Measurements from ENCODE around the gene C11orf68.

C11orf68 gene

DNA sequence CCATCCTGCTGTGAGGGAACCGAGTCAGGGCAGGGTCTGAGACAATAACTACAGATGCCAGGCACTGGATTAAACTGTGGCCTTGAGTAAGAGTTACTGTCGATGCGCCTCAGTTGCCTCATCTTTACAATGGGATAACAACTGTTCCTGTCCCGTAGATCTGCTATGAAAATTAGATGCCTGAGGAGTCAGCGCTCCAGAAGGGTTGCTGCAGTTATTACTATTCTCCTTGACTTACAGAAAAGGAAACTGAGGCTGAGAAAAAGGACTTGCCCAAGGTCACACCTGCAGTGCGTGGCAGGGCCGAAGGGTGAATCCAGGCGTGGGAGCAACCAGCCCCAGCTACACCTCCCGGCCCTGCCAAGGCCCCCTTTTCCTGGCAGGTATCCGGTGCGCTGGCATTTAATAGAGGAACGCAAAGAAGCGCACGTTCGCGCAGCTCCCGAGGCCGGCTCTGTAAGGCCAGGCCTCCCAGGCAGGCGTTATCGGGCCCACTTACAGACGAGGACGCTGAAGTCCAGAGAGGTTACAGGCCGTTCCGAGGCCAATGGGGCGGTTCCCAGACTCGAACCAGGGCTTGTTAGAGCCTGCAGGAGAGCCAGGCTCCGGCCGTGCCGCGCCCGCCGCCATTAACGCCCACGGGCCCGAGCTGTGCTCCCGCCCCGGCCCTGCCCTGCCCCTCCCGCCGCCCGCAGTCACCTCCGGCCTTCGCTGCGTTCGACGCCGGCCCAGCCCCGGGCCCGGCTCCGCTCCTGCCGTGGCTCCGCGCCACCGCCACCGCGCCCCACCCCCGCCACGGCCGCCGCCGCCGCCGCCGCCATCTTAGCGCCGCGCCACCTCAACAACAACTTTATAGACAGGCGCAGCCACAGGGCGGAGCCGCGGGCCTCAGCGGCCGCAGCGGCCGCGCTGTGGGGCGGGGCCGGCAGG, at the start of gene C11orf68:
Gene C11orf68, minus strand, starts transcription at position 852 of the 930 bp plus-strand sequence. Its CDS starts 31 bp downstream, at position 821.
- peak within 1 kb of the TSS; percentile 80 for H3K4me3 ChIP-seq (ENCODE audit: severe bottlenecking)
- ATAC-seq (ENCODE audit: low read depth) = peak; percentile 1; the same call in 2 of the 3 replicates
- H3K9me3 ChIP-seq (ENCODE audit: severe bottlenecking) = no peaks in the 10 kb centered on the region
- no peaks in the 10 kb centered on the region for H3K27me3 ChIP-seq (ENCODE audit: insufficient read depth, poor library complexity, severe bottlenecking)
- peaks cover 51% of the 10 kb centered on the region for H3K4me1 ChIP-seq (ENCODE audit: insufficient read depth, poor library complexity, severe bottlenecking)
- TF ChIP-seq, protein P1, sequence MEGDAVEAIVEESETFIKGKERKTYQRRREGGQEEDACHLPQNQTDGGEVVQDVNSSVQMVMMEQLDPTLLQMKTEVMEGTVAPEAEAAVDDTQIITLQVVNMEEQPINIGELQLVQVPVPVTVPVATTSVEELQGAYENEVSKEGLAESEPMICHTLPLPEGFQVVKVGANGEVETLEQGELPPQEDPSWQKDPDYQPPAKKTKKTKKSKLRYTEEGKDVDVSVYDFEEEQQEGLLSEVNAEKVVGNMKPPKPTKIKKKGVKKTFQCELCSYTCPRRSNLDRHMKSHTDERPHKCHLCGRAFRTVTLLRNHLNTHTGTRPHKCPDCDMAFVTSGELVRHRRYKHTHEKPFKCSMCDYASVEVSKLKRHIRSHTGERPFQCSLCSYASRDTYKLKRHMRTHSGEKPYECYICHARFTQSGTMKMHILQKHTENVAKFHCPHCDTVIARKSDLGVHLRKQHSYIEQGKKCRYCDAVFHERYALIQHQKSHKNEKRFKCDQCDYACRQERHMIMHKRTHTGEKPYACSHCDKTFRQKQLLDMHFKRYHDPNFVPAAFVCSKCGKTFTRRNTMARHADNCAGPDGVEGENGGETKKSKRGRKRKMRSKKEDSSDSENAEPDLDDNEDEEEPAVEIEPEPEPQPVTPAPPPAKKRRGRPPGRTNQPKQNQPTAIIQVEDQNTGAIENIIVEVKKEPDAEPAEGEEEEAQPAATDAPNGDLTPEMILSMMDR (IDR thresholded peaks at IDR 0.05; ENCODE audit: poor library complexity, severe bottlenecking) = peak; percentile 7
- DNase-seq (ENCODE audit: low spot score) = no peak
- H3K36me3 ChIP-seq (ENCODE audit: low read depth) = peaks cover 50% of the 10 kb centered on the region
- peak within 1 kb of the TSS; percentile 98 for H3K27ac ChIP-seq (ENCODE audit: poor library complexity, severe bottlenecking)

DNA sequence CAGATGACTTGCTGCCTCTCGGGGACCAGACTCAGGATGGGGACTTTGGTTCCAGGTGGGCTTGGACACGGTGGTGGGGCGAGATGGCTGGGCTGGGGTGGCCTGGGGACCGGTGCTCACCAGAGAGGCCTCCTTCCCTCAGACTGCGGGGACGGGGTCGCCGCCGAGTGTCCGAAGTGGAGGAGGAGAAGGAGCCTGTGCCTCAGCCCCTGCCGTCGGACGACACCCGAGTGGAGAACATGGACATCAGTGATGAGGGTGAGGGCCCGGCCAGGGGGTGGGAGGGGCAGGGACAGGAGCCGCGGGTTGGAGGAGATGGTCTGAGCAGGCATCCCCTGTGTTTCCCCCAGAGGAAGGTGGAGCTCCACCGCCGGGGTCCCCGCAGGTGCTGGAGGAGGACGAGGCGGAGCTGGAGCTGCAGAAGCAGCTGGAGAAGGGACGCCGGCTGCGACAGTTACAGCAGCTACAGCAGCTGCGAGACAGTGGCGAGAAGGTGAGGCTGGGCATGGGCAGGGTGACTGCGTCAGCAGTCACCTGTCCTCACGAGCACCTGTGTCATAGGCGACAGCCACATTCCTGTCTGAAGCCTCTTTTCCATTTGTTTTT, 48.6 kb upstream of the C11orf68 start:
- Histone ChIP-seq H3K4me3 (ENCODE audit: severe bottlenecking) (no peak overlapping the region), H3K36me3 (ENCODE audit: low read depth) (peaks cover 59% of the 10 kb centered on the region), H3K4me1 (ENCODE audit: insufficient read depth, poor library complexity, severe bottlenecking) (peaks cover 5% of the 10 kb centered on the region), H3K27me3 (ENCODE audit: insufficient read depth, poor library complexity, severe bottlenecking) (no peaks in the 10 kb centered on the region), H3K9me3 (ENCODE audit: severe bottlenecking) (no peaks in the 10 kb centered on the region), H3K27ac (ENCODE audit: poor library complexity, severe bottlenecking) (no peak overlapping the region)
- TF ChIP-seq, protein P1 (IDR thresholded peaks at IDR 0.05; ENCODE audit: poor library complexity, severe bottlenecking) = no peak
- DNase-seq (ENCODE audit: low spot score) = no peak
- no peak for ATAC-seq (ENCODE audit: low read depth)

- Histone ChIP-seq H3K27ac (ENCODE audit: poor library complexity, severe bottlenecking) (no peak overlapping the region), H3K4me3 (ENCODE audit: severe bottlenecking) (no peak overlapping the region), H3K4me1 (ENCODE audit: insufficient read depth, poor library complexity, severe bottlenecking) (peaks cover 6% of the 10 kb centered on the region), H3K9me3 (ENCODE audit: severe bottlenecking) (no peaks in the 10 kb centered on the region), H3K27me3 (ENCODE audit: insufficient read depth, poor library complexity, severe bottlenecking) (no peaks in the 10 kb centered on the region), H3K36me3 (ENCODE audit: low read depth) (peaks cover 59% of the 10 kb centered on the region)
- DNase-seq (ENCODE audit: low spot score) (no peak), ATAC-seq (ENCODE audit: low read depth) (no peak)
- TF ChIP-seq, protein P1 (IDR thresholded peaks at IDR 0.05; ENCODE audit: poor library complexity, severe bottlenecking) = no peak
These were observed 47.3 kb upstream of the C11orf68 start for GRCh38 chr11:65965986-65966762.

- Histone ChIP-seq H3K27me3 (ENCODE audit: insufficient read depth, poor library complexity, severe bottlenecking) (no peaks in the 10 kb centered on the region), H3K36me3 (ENCODE audit: low read depth) (peaks cover 54% of the 10 kb centered on the region), H3K27ac (ENCODE audit: poor library complexity, severe bottlenecking) (no peak overlapping the region), H3K4me3 (ENCODE audit: severe bottlenecking) (no peak overlapping the region), H3K9me3 (ENCODE audit: severe bottlenecking) (no peaks in the 10 kb centered on the region), H3K4me1 (ENCODE audit: insufficient read depth, poor library complexity, severe bottlenecking) (peaks cover 6% of the 10 kb centered on the region)
- no peak for ATAC-seq (ENCODE audit: low read depth)
- DNase-seq (ENCODE audit: low spot score) = no peak
- TF ChIP-seq, protein P1 (IDR thresholded peaks at IDR 0.05; ENCODE audit: poor library complexity, severe bottlenecking) = no peak
These were observed 46.0 kb upstream of the C11orf68 start for GRCh38 chr11:65964906-65965305.
